Measurements from ENCODE around the gene ZKSCAN5. TPM values are rescaled to one million over a fixed set of nuclear protein-coding genes. Genes with fewer than 3 reads are reported as not detected.
A peak's percentile ranks its signal among the peaks of the same experiment; 100 is the strongest.
"Not testable (repeated sequence)": the region's sequence is repeated elsewhere in the genome, so short reads cannot be mapped to it uniquely, and the experiment has no call there.

ZKSCAN5 gene
- total and polyA plus RNA-seq, 7 donors, result 3.0 to 12.5 (median 7.7) TPM

DNA sequence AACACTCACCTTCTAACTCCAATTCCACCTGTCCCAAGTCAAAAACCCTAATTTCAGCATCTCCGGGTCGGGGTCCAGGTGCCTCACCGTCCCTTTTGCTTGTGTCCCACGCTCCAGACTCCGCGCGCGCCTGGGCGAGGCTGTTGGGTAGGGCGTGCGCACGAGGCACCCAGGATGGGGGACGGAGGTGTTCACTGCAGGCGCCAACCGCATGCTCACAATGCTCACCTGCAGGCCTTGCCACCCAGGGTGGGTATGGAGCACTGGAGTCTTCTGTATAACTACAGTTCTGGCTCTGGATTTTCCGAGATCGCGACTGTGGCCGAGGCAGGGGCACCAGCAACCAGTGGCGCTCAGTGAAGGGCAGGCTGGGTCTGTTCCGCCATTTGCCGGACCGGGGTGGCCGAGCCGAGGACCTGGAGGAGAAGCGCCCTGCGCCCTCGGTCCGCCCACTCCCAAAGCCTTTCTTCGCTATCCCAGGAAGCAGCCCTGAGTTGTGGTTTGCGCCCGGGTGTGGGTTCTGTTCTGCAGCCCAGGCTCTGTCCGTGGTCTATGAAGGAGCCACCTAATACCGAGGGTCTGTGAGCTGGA lies 38.7 kb downstream of the ZKSCAN5 start:
- Histone ChIP-seq H3K27ac (no peak overlapping the region), H3K27me3 (no peaks in the 10 kb centered on the region), H3K4me3 (no peak overlapping the region), H3K9me3 (peaks cover 7 to 27% (median 8%) of the 10 kb centered on the region in 4 donors), H3K4me1 (no peaks in the 10 kb centered on the region), H3K36me3 (peaks cover 0 to 15% (median 7%) of the 10 kb centered on the region in 4 donors)
- intact Hi-C loops (cut with DNase I), result no loop called here
- TF ChIP-seq, protein P1, sequence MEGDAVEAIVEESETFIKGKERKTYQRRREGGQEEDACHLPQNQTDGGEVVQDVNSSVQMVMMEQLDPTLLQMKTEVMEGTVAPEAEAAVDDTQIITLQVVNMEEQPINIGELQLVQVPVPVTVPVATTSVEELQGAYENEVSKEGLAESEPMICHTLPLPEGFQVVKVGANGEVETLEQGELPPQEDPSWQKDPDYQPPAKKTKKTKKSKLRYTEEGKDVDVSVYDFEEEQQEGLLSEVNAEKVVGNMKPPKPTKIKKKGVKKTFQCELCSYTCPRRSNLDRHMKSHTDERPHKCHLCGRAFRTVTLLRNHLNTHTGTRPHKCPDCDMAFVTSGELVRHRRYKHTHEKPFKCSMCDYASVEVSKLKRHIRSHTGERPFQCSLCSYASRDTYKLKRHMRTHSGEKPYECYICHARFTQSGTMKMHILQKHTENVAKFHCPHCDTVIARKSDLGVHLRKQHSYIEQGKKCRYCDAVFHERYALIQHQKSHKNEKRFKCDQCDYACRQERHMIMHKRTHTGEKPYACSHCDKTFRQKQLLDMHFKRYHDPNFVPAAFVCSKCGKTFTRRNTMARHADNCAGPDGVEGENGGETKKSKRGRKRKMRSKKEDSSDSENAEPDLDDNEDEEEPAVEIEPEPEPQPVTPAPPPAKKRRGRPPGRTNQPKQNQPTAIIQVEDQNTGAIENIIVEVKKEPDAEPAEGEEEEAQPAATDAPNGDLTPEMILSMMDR (IDR thresholded peaks at IDR 0.05), result no peak
- TF ChIP-seq POLR2AphosphoS5 (IDR thresholded peaks at IDR 0.05) (no peak), EP300 (IDR thresholded peaks at IDR 0.05) (no peak), POLR2A (IDR thresholded peaks at IDR 0.05) (no peak)
- WGBS, 2 donors, result 95 to 97% methylated on average over 34 of the region's 34 CpGs
- DNase-seq, result no peak

- no peak overlapping the region for H3K4me3 ChIP-seq
- H3K27me3 ChIP-seq, result no peaks in the 10 kb centered on the region
- intact Hi-C loops (cut with DNase I), result no loop called here
- peaks cover 0 to 20% (median 9%) of the 10 kb centered on the region in 4 donors for H3K36me3 ChIP-seq
- H3K4me1 ChIP-seq, result no peaks in the 10 kb centered on the region
- TF ChIP-seq, protein P1 (IDR thresholded peaks at IDR 0.05), result no peak
- no peak for TF ChIP-seq POLR2A (IDR thresholded peaks at IDR 0.05)
- TF ChIP-seq POLR2AphosphoS5 (IDR thresholded peaks at IDR 0.05), result no peak
- no peak overlapping the region for H3K27ac ChIP-seq
- no peak for DNase-seq
- WGBS, 2 donors, result 94 to 96% methylated on average over 6 of the region's 6 CpGs
- peaks cover 7 to 28% (median 8%) of the 10 kb centered on the region in 4 donors for H3K9me3 ChIP-seq
Observed at GRCh38 chr7:99543916-99544315, 39.5 kb downstream of the ZKSCAN5 start.

DNA sequence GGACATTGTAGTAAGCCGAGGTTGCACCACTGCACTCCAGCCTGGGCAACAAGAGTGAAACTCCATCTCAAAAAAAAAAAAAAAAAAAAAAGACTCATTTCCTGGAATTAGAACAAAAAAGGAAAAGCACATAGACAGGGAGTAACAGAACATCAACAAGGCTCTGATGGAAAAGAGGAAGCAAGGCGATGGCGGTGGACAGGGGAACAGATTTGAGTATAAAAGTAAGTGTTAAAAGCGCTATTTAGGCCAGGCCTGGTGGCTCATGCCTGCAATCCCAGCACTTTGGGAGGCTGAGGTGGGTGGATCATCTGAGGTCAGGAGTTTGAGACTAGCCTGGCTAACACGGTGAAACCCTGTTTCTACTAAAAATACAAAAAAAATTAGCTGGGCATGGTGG lies 40.8 kb downstream of the ZKSCAN5 start:
- DNase-seq; H3K27me3 ChIP-seq; H3K4me3 ChIP-seq; intact Hi-C loops (cut with DNase I); H3K27ac ChIP-seq; H3K4me1 ChIP-seq: not testable (repeated sequence)
- 98% methylated on average over 5 of the region's 5 CpGs for WGBS, 2 donors
- H3K36me3 ChIP-seq, result peaks cover 0 to 20% (median 9%) of the 10 kb centered on the region in 4 donors
- peaks cover 5 to 18% (median 6%) of the 10 kb centered on the region in 4 donors for H3K9me3 ChIP-seq

GRCh38 chr7:99549545-99549944 lies 45.1 kb downstream of the ZKSCAN5 start:
- H3K9me3 ChIP-seq; H3K27me3 ChIP-seq; DNase-seq; H3K4me3 ChIP-seq; H3K27ac ChIP-seq; intact Hi-C loops (cut with DNase I): not testable (repeated sequence)
- 95 to 100% methylated on average over 1 of the region's 2 CpGs for WGBS, 2 donors
- Histone ChIP-seq H3K36me3 (peaks cover 0 to 24% (median 6%) of the 10 kb centered on the region in 4 donors), H3K4me1 (peaks cover 0 to 20% (median 11%) of the 10 kb centered on the region in 4 donors)

DNA sequence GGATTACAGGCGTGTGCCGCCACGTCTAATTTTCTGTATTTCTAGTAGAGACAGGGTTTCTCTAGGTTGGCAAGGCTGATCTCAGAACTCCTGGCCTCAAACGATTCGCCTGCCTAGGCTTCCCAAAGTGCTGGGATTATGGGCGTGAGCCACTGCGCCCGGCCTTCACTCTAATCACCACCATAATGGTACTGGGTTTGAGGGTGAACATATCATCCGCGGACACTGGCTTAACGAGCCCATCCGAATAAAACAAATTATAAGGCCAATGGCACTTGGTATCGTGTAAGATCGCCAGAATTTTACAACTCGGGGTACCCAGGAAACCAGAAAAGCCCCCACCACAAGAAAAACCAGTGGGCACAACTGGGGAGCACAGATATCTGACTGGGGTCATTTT lies 46.9 kb downstream of the ZKSCAN5 start:
- Histone ChIP-seq H3K9me3 (peaks cover 0 to 4% (median 2%) of the 10 kb centered on the region in 4 donors), H3K27me3 (no peaks in the 10 kb centered on the region), H3K27ac (peak overlapping the region; percentile 81 to 88 (median 84)), H3K36me3 (peaks cover 0 to 39% (median 6%) of the 10 kb centered on the region in 4 donors), H3K4me3 (peak overlapping the region; percentile 77 to 96 (median 87)), H3K4me1 (peaks cover 0 to 20% (median 12%) of the 10 kb centered on the region in 4 donors)
- intact Hi-C loops (cut with DNase I), result loop anchor here (5.0 to 10.0 kb wide), 3 partner anchors 66 to 1297 kb away; partner anchors contain the start of genes ARPC1A, TECPR1 and ZSCAN25
- DNase-seq, result no peak
- no peak for TF ChIP-seq POLR2AphosphoS5 (IDR thresholded peaks at IDR 0.05)
- TF ChIP-seq EP300 (IDR thresholded peaks at IDR 0.05), result no peak
- TF ChIP-seq POLR2A (IDR thresholded peaks at IDR 0.05), result no peak
- TF ChIP-seq, protein P1 (IDR thresholded peaks at IDR 0.05), result no peak
- WGBS, 2 donors, result 15 to 16% methylated on average over 15 of the region's 15 CpGs
